ENCODE measurements around the gene ACADSB. TPM values are rescaled to one million over a fixed set of nuclear protein-coding genes. Genes with fewer than 3 reads are reported as not detected.

ACADSB gene
- polyA plus RNA-seq, 3 donors, result 3.9 to 14.7 (median 7.5) TPM

- whole genome bisulfite sequencing (ENCODE audit: insufficient coverage), result 88% methylated on average over 1 of the region's 5 CpGs
- intact Hi-C loops (cut with micrococcal nuclease), result no loop called here
- H2AFZ ChIP-seq (ENCODE audit: insufficient read depth, low read depth, low read length, poor library complexity, severe bottlenecking), result no peak overlapping the region
Measured at GRCh38 chr10:122974023-122974422, 34.8 kb upstream of the ACADSB start.

GRCh38 chr10:122974543-122975064 lies 34.2 kb upstream of the ACADSB start:
- H2AFZ ChIP-seq (ENCODE audit: insufficient read depth, low read depth, low read length, poor library complexity, severe bottlenecking), result no peak overlapping the region
- H3K27me3 Mint-ChIP-seq (ENCODE audit: low read depth in 3 of 3), result peaks cover 1 to 14% (median 3%) of the 10 kb centered on the region in 3 donors
- H3K9me3 ChIP-seq (replicated peaks in 1 of 2; ENCODE audit: control insufficient read depth in 1 of 2, insufficient read depth in 1 of 2, low read length in 2 of 2), result no peaks in the 10 kb centered on the region
- no peaks in the 10 kb centered on the region for H3K36me3 ChIP-seq (replicated peaks in 1 of 2; ENCODE audit: control insufficient read depth in 1 of 2, insufficient read depth in 2 of 2, low read length in 2 of 2)
- H3K4me3 ChIP-seq (replicated peaks in 1 of 3; ENCODE audit: low read depth in 2 of 3, low read length in 3 of 3), result no peak overlapping the region
- H3K27ac ChIP-seq (ENCODE audit: low read depth in 1 of 2, low read length in 2 of 2), result no peak overlapping the region
- DNase-seq, result no peak
- peaks cover 3 to 6% of the 10 kb centered on the region in 2 donors for H3K27me3 ChIP-seq (ENCODE audit: control insufficient read depth in 2 of 2, insufficient read depth in 2 of 2, low read length in 2 of 2)
- no peak overlapping the region for H3K4me2 ChIP-seq (replicated peaks; ENCODE audit: extremely low read depth, low read length, poor library complexity, severe bottlenecking)
- H3K79me2 ChIP-seq (ENCODE audit: insufficient read depth, low read length), result no peaks in the 10 kb centered on the region
- TF ChIP-seq CTCF (IDR thresholded peaks at IDR 0.05), result no peak
- intact Hi-C loops (cut with micrococcal nuclease), result no loop called here
- H4K20me1 ChIP-seq (ENCODE audit: insufficient read depth, low read length), result no peaks in the 10 kb centered on the region
- no peak overlapping the region for H3K9ac ChIP-seq (ENCODE audit: insufficient read depth, low read length, poor library complexity, severe bottlenecking)
- no peak overlapping the region for H3K4me3 Mint-ChIP-seq
- no CpG with 5 or more reads among the region's 3 CpGs for WGBS (ENCODE audit: insufficient coverage)
- peaks cover 6% of the 10 kb centered on the region for H3K4me1 Mint-ChIP-seq
- H3K27ac Mint-ChIP-seq, result no peak overlapping the region
- peaks cover 3% of the 10 kb centered on the region in 2 donors for H3K4me1 ChIP-seq (ENCODE audit: control insufficient read depth in 1 of 2, insufficient read depth in 2 of 2, low read length in 2 of 2)
- H3K36me3 Mint-ChIP-seq, result no peaks in the 10 kb centered on the region
- H3K9me3 Mint-ChIP-seq, result no peaks in the 10 kb centered on the region

More at GRCh38 chr10:122974023-122974422, 34.8 kb upstream of the ACADSB start:
- Histone ChIP-seq H3K9me3 (replicated peaks in 1 of 2; ENCODE audit: control insufficient read depth in 1 of 2, insufficient read depth in 1 of 2, low read length in 2 of 2) (no peaks in the 10 kb centered on the region), H3K79me2 (ENCODE audit: insufficient read depth, low read length) (no peaks in the 10 kb centered on the region), H3K4me1 (ENCODE audit: control insufficient read depth in 1 of 2, insufficient read depth in 2 of 2, low read length in 2 of 2) (no peaks in the 10 kb centered on the region), H3K36me3 (replicated peaks in 1 of 2; ENCODE audit: control insufficient read depth in 1 of 2, insufficient read depth in 2 of 2, low read length in 2 of 2) (no peaks in the 10 kb centered on the region), H3K4me3 (replicated peaks in 1 of 3; ENCODE audit: low read depth in 2 of 3, low read length in 3 of 3) (no peak overlapping the region), H4K20me1 (ENCODE audit: insufficient read depth, low read length) (no peaks in the 10 kb centered on the region), H3K27ac (ENCODE audit: low read depth in 1 of 2, low read length in 2 of 2) (no peak overlapping the region), H3K27me3 (ENCODE audit: control insufficient read depth in 2 of 2, insufficient read depth in 2 of 2, low read length in 2 of 2) (peaks cover 3 to 6% of the 10 kb centered on the region in 2 donors), H3K9ac (ENCODE audit: insufficient read depth, low read length, poor library complexity, severe bottlenecking) (no peak overlapping the region), H3K4me2 (replicated peaks; ENCODE audit: extremely low read depth, low read length, poor library complexity, severe bottlenecking) (no peak overlapping the region)
- H3K36me3 Mint-ChIP-seq, result no peaks in the 10 kb centered on the region
- peaks cover 1 to 14% (median 6%) of the 10 kb centered on the region in 3 donors for H3K27me3 Mint-ChIP-seq (ENCODE audit: low read depth in 3 of 3)
- H3K27ac Mint-ChIP-seq, result no peak overlapping the region
- no peak for TF ChIP-seq CTCF (IDR thresholded peaks at IDR 0.05)
- H3K4me3 Mint-ChIP-seq, result no peak overlapping the region
- peaks cover 6% of the 10 kb centered on the region for H3K4me1 Mint-ChIP-seq
- peaks cover 0 to 4% (median 0%) of the 10 kb centered on the region in 7 donors for H3K9me3 Mint-ChIP-seq
- DNase-seq, result no peak

All from CD14-positive monocyte (primary cell).